ENCODE data around the gene JMJD6.
"Not testable (repeated sequence)": the region's sequence is repeated elsewhere in the genome, so short reads cannot be mapped to it uniquely, and the experiment has no call there.

The JMJD6 gene

DNA sequence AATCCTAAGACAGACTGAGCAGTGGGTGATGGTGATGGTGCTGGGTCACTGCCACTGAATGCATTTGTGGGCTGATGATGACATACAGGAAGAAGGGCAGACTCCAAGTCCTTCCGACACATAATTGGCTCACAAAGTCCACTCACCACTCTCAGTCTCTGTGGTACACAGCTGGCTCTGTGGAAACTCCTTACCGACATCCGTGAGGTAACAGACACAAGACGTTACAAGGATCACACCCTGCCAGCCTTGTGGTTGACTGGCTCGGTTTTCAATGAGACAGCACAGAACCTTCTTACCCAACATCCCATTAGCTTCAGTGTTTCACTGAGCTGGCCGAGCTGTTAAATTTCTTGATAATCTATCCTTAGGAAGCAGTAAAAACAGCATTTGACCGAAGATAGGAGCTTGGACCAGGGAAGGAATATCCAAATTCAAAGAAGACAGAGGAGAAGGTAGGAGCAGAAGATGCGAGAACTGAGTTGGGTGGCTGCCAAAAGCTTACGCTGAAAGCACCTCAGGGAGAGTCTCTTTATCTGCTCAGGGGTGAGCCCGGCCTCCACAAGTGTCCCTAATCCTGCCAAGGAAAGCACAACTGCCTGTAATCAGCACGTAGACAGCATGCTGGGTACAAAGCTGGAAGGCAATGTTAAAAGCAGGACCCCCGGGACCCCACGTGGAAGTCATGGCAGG lies 10.1 kb downstream of the JMJD6 start:
- DNase-seq = peak; percentile 91

DNA sequence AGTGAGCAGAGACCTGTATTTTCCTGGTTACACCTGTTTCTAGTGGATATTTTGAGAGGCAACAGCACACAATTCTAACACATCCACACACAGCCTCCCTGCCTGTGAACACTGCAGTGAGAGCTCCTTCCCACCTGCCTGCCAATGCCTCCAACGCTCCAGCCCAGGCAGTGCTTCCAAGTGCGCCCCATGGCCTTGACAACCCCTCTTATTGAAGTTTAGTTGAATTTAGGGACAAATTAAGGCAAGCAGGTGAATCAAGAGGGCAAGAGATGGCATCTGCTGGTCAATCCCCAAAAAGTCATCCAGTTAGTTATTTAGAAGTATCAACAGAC lies 10.9 kb downstream of the JMJD6 start:
- DNase-seq = no peak

- DNase-seq = peak; percentile 57
These were observed 11.4 kb downstream of the JMJD6 start for GRCh38 chr17:76714822-76715495.

- DNase-seq = no peak
These were observed 12.1 kb downstream of the JMJD6 start for GRCh38 chr17:76714336-76714735.

DNA sequence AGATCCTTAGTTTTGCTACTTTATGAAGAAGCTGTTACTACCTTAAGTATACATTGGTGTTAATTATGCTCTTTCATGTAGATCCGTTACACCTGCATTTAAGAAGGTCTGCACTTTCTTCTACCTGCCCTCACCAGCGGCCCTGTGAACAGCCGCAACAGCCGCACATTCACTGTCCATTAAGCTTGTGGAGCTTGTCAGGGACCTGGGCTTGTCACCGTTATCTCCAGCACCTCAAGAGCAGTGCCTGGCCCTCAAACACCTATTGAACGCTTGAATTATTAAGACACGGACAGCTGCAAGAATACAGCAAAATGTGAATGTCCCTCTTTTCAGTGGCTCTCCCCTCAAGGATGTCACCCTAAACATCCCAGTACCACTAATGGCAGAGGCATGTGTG lies 12.6 kb downstream of the JMJD6 start:
- no peak for DNase-seq

GRCh38 chr17:76712321-76712720 lies 14.1 kb downstream of the JMJD6 start:
- DNase-seq = not testable (repeated sequence)

DNA sequence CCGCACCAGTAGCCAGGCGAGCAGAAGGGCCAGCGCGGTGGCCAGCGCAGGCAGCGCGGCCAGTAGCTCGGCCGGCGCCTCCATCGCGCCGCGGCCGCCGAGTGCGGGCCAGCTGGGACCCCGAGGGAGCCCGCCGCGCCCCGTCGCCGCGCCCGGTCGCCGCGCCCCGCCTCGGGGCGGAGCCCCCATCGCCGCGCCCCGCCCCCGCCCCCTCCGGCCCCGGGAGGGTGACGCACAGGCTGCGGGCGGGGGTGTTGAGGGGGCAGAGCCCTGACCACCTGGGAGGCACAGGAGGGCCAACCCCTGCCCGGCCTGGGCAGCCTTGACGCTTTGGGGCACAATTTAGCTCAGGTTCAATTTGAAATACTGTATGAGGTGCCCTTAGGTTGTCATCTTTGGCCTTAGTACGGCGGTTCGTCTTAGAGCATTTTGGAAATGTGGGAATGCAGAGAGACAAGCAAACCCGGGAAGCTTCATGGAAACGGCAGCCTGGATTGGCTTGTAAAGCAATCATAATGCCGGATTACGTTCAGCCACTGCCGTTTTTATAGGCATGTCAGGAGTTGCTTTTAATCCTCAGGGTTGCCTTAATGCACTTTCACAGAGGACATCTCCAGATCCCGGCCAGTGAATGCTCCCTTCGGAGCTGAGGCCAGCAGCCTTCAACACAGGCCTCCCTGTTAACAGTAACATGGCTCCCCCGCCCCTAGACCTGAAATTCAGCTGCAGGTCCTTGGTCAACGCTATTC lies 15.4 kb downstream of the JMJD6 start, which contains the start of gene MXRA7:
MXRA7 (minus strand) TSS at position 103 of the 749 bp plus-strand sequence; CDS start at position 84, 19 bp downstream.
- peak; percentile 78 for DNase-seq

DNA sequence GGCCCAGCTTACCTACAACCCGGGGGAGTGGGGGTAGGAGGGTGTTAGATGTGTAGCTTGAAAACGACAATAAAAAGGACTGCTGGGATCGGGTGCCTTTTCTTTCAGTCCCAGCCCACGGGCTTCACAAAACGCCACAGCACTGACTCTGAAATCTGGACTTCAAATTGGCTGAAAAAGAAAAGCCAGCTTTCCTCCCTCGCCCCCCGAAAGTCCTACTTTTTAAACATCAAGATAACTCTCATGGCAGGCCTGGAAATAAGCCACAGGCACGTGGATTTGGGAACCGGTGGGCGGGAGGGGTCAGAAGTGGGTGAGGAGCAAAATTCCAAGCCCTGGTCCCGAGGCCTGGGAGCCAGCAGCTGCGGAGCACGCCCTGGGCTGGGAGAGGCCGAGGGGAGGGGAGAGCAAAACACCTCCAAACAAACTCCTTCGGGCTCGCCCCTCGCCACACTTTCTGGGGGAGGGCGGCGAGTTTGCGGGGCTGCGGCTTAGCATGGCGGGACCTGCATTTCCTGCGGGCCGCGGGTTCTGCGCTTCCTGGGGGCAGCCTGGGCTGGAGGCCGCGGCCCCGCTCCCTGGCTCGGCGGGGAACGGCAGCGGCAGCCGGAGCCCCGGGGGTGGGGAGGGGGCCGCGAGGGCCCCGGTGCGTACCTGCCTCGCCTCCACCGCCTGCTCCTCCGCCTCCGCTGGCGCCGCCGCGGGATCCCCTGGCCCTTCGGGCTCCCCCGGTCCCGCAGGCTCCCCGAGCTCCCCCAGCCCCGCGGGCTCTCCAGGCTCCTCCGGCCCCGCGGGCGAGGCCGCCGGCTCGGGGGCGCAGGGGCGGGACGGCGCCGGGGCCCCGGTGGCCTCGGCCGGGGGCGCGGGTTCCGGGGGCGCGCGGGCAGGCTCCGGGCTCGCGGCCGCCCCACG lies 16.2 kb downstream of the JMJD6 start:
- peak; percentile 24 for DNase-seq

DNA sequence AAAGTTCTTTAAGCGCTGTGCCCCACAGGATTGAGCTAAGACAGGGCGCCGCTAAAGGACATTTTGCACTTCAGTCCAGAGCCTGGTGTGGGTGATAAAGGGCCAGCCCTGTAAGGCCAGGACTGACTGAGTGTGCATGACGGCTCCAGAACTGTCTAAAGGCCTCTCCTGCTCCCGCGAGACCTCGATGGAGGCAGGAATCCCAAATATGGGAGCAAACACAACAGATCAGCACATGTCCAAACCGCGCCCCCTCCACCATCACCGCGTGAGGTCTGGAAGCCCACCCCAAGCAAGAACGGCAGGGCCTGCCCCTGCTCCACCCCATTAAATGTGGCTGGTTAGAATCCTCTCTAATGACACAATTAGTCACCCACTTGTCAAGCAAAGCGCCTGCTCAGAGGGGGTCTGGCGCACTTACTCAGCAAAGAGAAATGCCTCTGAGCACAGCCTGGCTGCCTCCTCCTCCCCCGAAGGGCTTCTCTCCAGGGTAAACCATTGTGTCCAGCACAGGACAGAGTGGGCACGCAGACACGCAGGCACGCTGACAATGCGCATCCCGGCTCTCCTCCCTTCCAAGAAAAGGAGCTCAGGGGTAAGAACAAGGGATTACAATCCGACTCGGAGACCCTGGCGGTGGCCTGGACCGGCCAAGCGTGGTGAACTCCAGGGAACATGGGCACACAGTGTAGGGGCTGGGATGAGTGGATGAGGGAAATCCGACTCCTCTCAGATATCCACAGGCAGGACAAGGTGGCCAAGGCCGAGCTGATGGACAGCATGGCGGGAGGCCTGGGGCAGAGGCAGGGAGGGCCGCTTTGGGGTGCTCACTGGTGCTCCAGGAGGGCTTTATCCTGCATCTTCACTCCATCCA lies 17.1 kb downstream of the JMJD6 start:
- DNase-seq = peak; percentile 100

DNA sequence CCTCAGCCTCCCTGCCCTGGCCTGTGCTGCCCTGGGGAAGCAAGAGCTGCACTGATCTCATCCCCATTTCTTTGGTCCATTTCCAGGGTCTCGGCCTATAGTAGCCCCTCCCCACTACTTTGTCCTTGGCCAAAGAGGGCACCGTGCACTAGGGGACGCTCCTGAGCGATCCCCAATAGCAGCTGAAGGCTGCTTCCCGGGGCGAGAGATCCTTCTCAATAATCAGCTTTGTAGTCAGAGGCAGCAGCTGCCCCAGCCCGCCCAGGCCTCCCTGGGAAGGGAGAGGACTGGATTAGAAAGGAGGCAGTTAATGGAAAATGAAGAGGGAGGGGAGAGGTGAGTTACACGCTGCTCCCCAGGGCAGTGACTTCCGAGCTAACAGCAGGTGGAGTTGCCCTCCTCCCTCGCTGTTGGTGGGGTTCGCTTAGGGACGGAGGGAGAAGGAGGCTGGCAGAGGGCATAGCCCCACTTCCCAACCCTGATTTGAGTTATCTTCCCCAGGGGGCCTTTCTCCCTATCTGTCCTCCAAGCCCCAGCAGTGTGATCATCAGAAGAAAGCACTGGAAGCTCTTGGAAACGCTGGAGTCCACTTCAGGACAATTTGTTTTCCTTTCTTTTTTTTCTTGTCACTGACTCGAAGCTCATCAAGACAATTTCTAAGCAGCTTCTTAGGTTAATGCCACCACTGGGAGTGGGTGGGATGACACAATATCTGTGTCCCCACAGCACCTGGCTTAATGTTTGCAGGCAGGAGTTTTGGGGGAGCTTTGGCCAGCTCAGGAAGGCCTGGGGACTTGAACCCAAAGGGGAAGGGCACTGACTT lies 18.2 kb downstream of the JMJD6 start:
- DNase-seq = no peak

DNA sequence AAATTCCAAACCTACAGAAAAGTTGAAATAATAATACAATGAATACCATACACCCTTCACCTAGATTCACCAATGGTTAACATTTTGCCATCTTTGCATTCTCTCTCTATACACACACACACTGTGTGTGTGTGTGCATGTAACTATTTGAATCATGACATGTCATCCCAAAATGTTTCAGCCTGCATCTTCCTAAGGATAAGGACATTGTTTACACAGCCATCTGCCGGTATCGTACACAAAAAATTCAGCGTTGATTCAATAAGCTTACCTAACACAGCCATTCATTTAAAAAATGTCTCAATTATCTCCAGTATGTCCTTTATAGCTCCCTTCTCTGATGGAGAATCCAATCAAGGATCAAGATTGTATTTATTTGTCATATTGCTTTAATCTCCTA lies 19.6 kb downstream of the JMJD6 start:
- DNase-seq = no peak

- no peak for DNase-seq
These were observed 21.6 kb downstream of the JMJD6 start for GRCh38 chr17:76704805-76705204.

- DNase-seq = no peak
These were observed 23.3 kb downstream of the JMJD6 start for GRCh38 chr17:76702941-76703637.

DNA sequence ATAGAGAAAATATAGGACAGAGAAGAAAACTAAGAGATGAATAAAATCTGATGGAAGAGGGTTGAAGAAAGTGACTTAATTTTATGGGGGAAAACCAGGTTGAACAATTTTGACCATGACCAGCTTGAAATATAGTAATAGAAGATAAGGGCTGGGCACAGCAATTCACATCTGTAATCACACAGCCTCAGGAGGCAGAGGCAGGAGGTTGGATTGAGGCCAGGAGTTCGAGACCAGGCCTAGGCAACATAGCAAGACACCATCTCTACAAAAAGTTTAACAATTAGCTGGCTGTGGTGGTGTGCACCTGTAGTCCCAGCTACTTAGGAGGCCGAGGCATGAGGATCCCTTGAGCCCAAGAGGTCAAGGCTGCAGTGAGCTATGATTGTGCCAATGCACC lies 24.3 kb downstream of the JMJD6 start:
- no peak for DNase-seq

GRCh38 chr17:76701471-76701967 lies 24.9 kb downstream of the JMJD6 start:
- no peak for DNase-seq

DNA sequence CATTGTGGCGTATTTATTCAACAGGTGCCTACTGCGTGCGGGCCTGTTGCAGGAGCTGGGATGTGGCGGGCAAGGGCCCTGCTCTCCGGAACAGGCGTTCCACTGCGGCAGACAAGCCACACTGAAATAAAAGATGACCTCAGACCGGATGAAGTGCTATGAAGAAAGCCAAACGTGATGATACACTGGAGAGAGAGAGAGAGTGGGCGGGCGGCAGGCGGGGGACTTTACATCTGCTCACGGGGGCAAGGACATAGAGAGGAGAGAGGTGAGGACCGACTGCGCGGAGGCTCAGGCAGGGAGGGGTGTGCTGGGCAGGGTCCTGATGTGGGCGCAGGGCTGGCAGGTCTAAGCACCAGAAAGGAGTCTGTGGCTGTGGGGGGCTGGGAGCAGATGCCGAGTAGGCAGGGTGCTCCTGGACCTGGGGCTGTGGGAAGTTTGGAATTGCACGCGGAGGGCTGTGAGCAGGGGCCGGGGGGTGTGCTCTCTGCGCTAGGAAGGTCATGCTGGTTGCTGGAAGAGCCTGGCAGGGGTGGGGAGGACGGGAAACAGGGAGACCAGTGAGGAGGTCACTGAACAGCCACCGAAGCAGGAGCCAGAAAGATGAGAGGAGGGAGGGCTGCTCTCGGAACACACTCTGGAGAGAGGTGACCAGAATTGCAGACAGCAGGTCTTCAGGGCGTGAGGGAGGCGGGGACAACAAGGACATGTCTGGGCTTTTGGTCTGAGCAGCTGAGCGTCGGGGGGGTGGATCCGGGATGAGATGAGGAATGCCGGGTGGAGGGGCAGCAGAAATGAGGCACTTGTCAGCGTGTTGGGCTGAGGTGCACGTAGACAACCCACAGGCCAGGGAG lies 25.6 kb downstream of the JMJD6 start:
- DNase-seq = peak; percentile 78

DNA sequence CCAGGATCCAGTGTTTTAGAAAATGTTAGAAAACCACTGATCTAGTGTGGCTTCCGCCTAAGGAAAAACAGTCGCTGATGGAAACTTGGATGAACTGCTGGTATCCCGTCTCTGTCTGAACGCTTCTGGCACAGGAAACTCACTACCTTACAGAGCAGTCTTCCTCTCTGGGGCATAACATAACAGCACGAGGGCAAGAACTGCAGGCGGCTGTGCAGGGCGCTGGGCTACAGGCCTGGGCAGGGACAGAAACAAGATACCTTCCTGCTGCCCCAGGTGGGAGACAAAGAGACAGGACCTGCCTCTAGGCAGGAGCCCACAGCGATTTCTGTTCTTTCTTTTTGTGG lies 26.2 kb downstream of the JMJD6 start:
- DNase-seq = no peak

- DNase-seq = not testable (repeated sequence)
These were observed 27.9 kb downstream of the JMJD6 start for GRCh38 chr17:76698466-76698977.
